HepG2 (cell line): ENCODE measurements around the gene ST3GAL4. TPM values are rescaled to one million over a fixed set of nuclear protein-coding genes. Genes with fewer than 3 reads are reported as not detected.

Experiments used
- ATAC-seq: fragments of 200-7000 bp; cut with Tn5 transposase; 3 replicates; pipeline ENCODE4 v1.9.1; 2020; ENCODE audit warnings: mild to moderate bottlenecking, moderate library complexity
- BruUV-seq: library from RNA; stranded (reverse); fragments of 400-500 nt; replicated peaks from 2 replicates; lab custom pipeline; 2021; lab: Mats Ljungman, UMichigan
- CTCF ChIA-PET: fragments of 300-600 bp; formaldehyde crosslinking; extraction: SDS; loops from one replicate; lab custom pipeline; 2021; ENCODE audit warnings: low total read pairs, inconsistent platforms, low intra/inter-chr PET ratio; lab: Yijun Ruan, JAX
- POLR2A ChIA-PET: fragments of 350-600 bp; sonication (Branson Sonifier 250); formaldehyde crosslinking; loops from one replicate; lab custom pipeline; 2020; ENCODE audit warnings: antibody characterized with exemption, inconsistent platforms; lab: Yijun Ruan, JAX
- DNase-seq: peaks from one replicate; pipeline ENCODE4 v3.0.0-alpha.2; 2015; ENCODE audit warnings: low spot score
- FAIRE-seq: peaks from 3 replicates; lab custom pipeline; 2011; peaks lifted over from hg19 to GRCh38; lab: Jason Lieb, UNC
- H2AFZ ChIP-seq: one replicate; pipeline ENCODE4 v1.6.1; 2011; ENCODE audit warnings: low read length, inconsistent platforms
- H3K27ac ChIP-seq: fragments of 300-600 bp; 3 replicates; pipeline ENCODE4 v1.8.0; 2011; ENCODE audit warnings: mixed run types, mild to moderate bottlenecking, mixed read lengths, low read length, inconsistent platforms; ENCODE audit not compliant: insufficient read depth; ENCODE audit errors: extremely low read length
- H3K27me3 ChIP-seq, 2 experiments: fragments of 200-600 bp in 1 of 2; 2 replicates in 1 of 2; 3 replicates in 1 of 2; pipeline versions ENCODE4 v1.6.0 to v1.8.0; 2011; ENCODE audit warnings: low read length in 2 of 2, mild to moderate bottlenecking in 2 of 2, moderate library complexity in 2 of 2, inconsistent platforms in 1 of 2; ENCODE audit not compliant: insufficient read depth in 2 of 2, control insufficient read depth in 1 of 2
- H3K36me3 ChIP-seq, 2 experiments: fragments of 200-600 bp in 1 of 2; replicated peaks in 1 of 2; 2 replicates in 1 of 2; 3 replicates in 1 of 2; pipeline versions ENCODE4 v1.5.1 to v1.8.0; 2011; ENCODE audit warnings: low read length in 2 of 2, inconsistent platforms in 1 of 2; ENCODE audit not compliant: insufficient read depth in 2 of 2, control insufficient read depth in 1 of 2
- H3K4me1 ChIP-seq: 2 replicates; pipeline ENCODE4 v1.5.1; 2012; ENCODE audit warnings: low read length, inconsistent platforms; ENCODE audit not compliant: insufficient read depth
- H3K4me2 ChIP-seq: 2 replicates; pipeline ENCODE4 v1.6.0; 2011; ENCODE audit warnings: low read depth, low read length, inconsistent platforms
- H3K4me3 ChIP-seq, 3 experiments: fragments of 200-600 bp in 1 of 3; sonication (generic), shearing (Covaris generic) in 1 of 3; replicated peaks in 1 of 3; 2 replicates each; pipeline ENCODE4 v1.5.1; 2011 to 2016; ENCODE audit warnings: low read length in 3 of 3, inconsistent platforms in 2 of 3, low read depth in 2 of 3, mild to moderate bottlenecking in 2 of 3, control low read depth in 1 of 3, mixed read lengths in 1 of 3; ENCODE audit not compliant: insufficient read depth in 1 of 3
- H3K79me2 ChIP-seq: one replicate; pipeline ENCODE4 v1.6.1; 2011; ENCODE audit warnings: low read length, inconsistent platforms; ENCODE audit not compliant: insufficient read depth
- H3K9ac ChIP-seq: 2 replicates; pipeline ENCODE4 v1.6.0; 2011; ENCODE audit warnings: mild to moderate bottlenecking, low read depth, low read length, inconsistent platforms; ENCODE audit not compliant: insufficient read depth
- H3K9me3 ChIP-seq: 2 replicates; pipeline ENCODE4 v1.5.1; 2012; ENCODE audit warnings: mild to moderate bottlenecking, low read length
- H4K20me1 ChIP-seq: 2 replicates; pipeline ENCODE4 v1.6.0; 2011; ENCODE audit warnings: inconsistent platforms, mild to moderate bottlenecking, low read length, moderate library complexity; ENCODE audit not compliant: insufficient read depth
- AGO1 ChIP-seq: fragments of 200-400 bp; formaldehyde crosslinking; IDR thresholded peaks from 2 replicates; pipeline ENCODE4 v1.6.1; 2017; ENCODE audit warnings: mild to moderate bottlenecking, low read depth, low read length, moderate library complexity; ENCODE audit not compliant: poor library complexity, severe bottlenecking
- ELK4 ChIP-seq: sonication (generic); formaldehyde crosslinking; IDR thresholded peaks from 2 replicates; pipeline ENCODE4 v1.9.0; 2021; ENCODE audit warnings: missing genetic modification reagents, borderline replicate concordance
- MTF2 ChIP-seq: sonication (generic); formaldehyde crosslinking; IDR thresholded peaks from 2 replicates; pipeline ENCODE4 v1.5.0; 2020; ENCODE audit warnings: missing genetic modification reagents, borderline replicate concordance
- NCOA5 ChIP-seq: sonication (generic); formaldehyde crosslinking; IDR thresholded peaks from 2 replicates; pipeline ENCODE4 v1.4.0; 2020; ENCODE audit warnings: missing genetic modification reagents
- NR0B2 ChIP-seq: sonication (generic); formaldehyde crosslinking; IDR thresholded peaks from 2 replicates; pipeline ENCODE4 v1.4.0; 2020; ENCODE audit warnings: mild to moderate bottlenecking, missing genetic modification reagents
- POLR2G ChIP-seq: fragments of 200-400 bp; formaldehyde crosslinking; IDR thresholded peaks from 2 replicates; pipeline ENCODE4 v1.6.1; 2018; ENCODE audit warnings: mild to moderate bottlenecking, low read depth, low read length, moderate library complexity
- PTBP1 ChIP-seq: fragments of 200-400 bp; formaldehyde crosslinking; IDR thresholded peaks from 2 replicates; pipeline ENCODE4 v1.6.1; 2018; ENCODE audit warnings: low read length, low read depth; ENCODE audit not compliant: poor library complexity, severe bottlenecking
- RORA ChIP-seq: sonication (generic); formaldehyde crosslinking; IDR thresholded peaks from 2 replicates; pipeline ENCODE4 v1.5.0; 2020; ENCODE audit warnings: mild to moderate bottlenecking, missing genetic modification reagents, moderate library complexity
- STAT6 ChIP-seq: sonication (generic); formaldehyde crosslinking; IDR thresholded peaks from 2 replicates; pipeline ENCODE4 v1.4.0; 2020; ENCODE audit warnings: missing genetic modification reagents, mild to moderate bottlenecking, borderline replicate concordance
- ZBTB2 ChIP-seq: sonication (generic); formaldehyde crosslinking; IDR thresholded peaks from 2 replicates; pipeline ENCODE4 v1.8.0; 2022; ENCODE audit warnings: low read depth, missing genetic modification reagents
- ZNF550 ChIP-seq: sonication (generic); formaldehyde crosslinking; IDR thresholded peaks from 2 replicates; pipeline ENCODE4 v1.4.0; 2020; ENCODE audit warnings: mild to moderate bottlenecking, missing genetic modification reagents, borderline replicate concordance
- ZNF891 ChIP-seq: sonication (generic); formaldehyde crosslinking; IDR thresholded peaks from 2 replicates; pipeline ENCODE4 v1.5.0; 2020; ENCODE audit warnings: mild to moderate bottlenecking, missing genetic modification reagents
- WGBS: methylation state at CpG from one replicate; pipeline ENCODE4 v1.1.6; 2017; ENCODE audit warnings: low lambda C conversion rate; 5-methylcytosine and 5-hydroxymethylcytosine counted together
- in situ Hi-C: cut with HindIII; loops from 2 replicates; pipeline ENCODE4 v1.10.0; 2017; ENCODE audit warnings: low pct_unique_long_range_greater_than_20kb; ENCODE audit not compliant: extremely low pct_ligation_motif_present
- intact Hi-C: fragments of 100-400 bp; cut with micrococcal nuclease; formaldehyde crosslinking; loops from one replicate; pipeline ENCODE4 v1.10.0; 2022; ENCODE audit not compliant: unreplicated experiment
- polyA plus RNA-seq, 8 experiments: library from polyadenylated mRNA; depleted of rRNA in 3 of 8; stranded (reverse) in 7 of 8; unstranded in 1 of 8; fragments of >200 nt; fragmentation: Illumina TruSeq in 4 of 8; extraction: Trizol in 4 of 8; gene quantifications; 2 replicates each; pipeline versions ENCODE4 v1.2.1 to v1.2.3, GENCODE V29; 2011 to 2016; ENCODE audit warnings: low read depth in 4 of 8, missing spikeins in 1 of 8, mixed read lengths in 1 of 8; ENCODE audit not compliant: insufficient read depth in 1 of 8
- total RNA-seq, 5 experiments: library from RNA; depleted of rRNA; stranded (reverse); fragments of >200 nt; fragmentation: Illumina TruSeq; extraction: Trizol; gene quantifications; 2 replicates each; pipeline ENCODE4 v1.2.3, GENCODE V29; 2016; ENCODE audit warnings: low read depth in 1 of 5

The ST3GAL4 gene
- total and polyA plus RNA-seq, 2 of the 13 experiments (the other 11 are each of a cell fraction or from before 2014, with no cell fraction given): 9.1 to 13.3 TPM

GRCh38 chr11:126329644-126330211 lies 25.8 kb upstream of the ST3GAL4 start:
- TF ChIP-seq RORA: no peak
- no peak for TF ChIP-seq ZNF891
- TF ChIP-seq ZBTB2: no peak
- TF ChIP-seq PTBP1: no peak
- no peak for TF ChIP-seq ZNF550 (CRISPR knock-in tag)
- no peak for TF ChIP-seq NCOA5 (CRISPR knock-in tag)
- TF ChIP-seq AGO1: no peak
- no peak for TF ChIP-seq POLR2G
- TF ChIP-seq ELK4 (CRISPR knock-in tag): no peak
- TF ChIP-seq MTF2: no peak
- TF ChIP-seq NR0B2: no peak
- no peak for TF ChIP-seq STAT6 (CRISPR knock-in tag)
- H3K9ac ChIP-seq: no peak overlapping the region
- H3K36me3 ChIP-seq: peaks cover 4 to 14% of the 10 kb centered on the region in 2 experiments; a peak in 3 of 5 replicates
- DNase-seq (no peak), ATAC-seq (no peak), FAIRE-seq (no peak)
- H2AFZ ChIP-seq: no peak overlapping the region
- in situ Hi-C loops (no loop called here), intact Hi-C loops (no loop called here)
- 96% methylated on average over 11 of the region's 11 CpGs for WGBS
- H3K4me3 ChIP-seq: no peak overlapping the region
- H3K27me3 ChIP-seq: no peaks in the 10 kb centered on the region
- no peak overlapping the region for H3K27ac ChIP-seq
- H3K4me1 ChIP-seq: peaks cover 21% of the 10 kb centered on the region
- H4K20me1 ChIP-seq: no peaks in the 10 kb centered on the region
- H3K79me2 ChIP-seq: no peaks in the 10 kb centered on the region
- no TSS peak for BruUV-seq
- H3K4me2 ChIP-seq: no peak overlapping the region
- CTCF ChIA-PET: no interaction called here
- POLR2A ChIA-PET: no interaction called here
- H3K9me3 ChIP-seq: no peaks in the 10 kb centered on the region
